Measurements from ENCODE around the gene RPLP1.

DNA sequence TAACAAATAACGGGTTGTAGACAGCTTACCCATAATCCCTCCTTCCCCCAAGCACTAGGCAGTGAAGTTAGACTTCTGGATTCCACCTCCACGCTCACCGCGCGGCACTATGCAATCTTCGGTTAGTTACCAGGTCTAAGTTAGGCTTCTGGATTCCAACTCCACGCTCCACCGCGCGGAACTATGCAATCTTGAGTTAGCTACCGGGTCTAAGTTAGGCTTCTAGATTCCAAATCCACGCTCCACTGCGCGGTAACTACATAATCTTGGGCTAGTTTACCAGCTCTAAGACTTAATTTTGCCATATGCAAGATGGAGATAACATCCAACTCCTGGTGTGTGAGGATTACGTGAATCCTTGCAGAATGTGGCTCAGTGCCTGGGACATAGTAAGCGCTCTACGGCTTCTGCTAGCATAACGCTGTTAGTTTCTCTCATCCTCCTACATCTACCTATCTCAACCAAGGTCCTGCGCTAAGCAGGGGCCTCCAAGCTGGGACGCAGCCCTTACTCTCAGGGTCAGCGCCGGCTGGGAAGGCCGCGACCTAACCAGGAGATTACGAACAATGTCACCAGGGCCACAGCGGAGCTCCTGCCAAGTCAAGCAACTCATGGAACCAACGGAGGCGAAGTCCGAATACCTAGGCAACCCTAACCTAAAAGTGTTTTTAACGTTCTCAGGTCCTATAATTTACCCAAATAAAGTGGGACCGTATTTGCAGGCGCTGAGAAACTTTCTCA, 497 bp upstream of the RPLP1 start:
- TF ChIP-seq ZNF140 (CRISPR knock-in tag; IDR thresholded peaks at IDR 0.05), result no peak
- no peak for TF ChIP-seq RFX7 (CRISPR knock-in tag; IDR thresholded peaks at IDR 0.05)
- no peak for TF ChIP-seq POLR2A (conservative IDR thresholded peaks at IDR 0.05)
- TF ChIP-seq, protein P1, sequence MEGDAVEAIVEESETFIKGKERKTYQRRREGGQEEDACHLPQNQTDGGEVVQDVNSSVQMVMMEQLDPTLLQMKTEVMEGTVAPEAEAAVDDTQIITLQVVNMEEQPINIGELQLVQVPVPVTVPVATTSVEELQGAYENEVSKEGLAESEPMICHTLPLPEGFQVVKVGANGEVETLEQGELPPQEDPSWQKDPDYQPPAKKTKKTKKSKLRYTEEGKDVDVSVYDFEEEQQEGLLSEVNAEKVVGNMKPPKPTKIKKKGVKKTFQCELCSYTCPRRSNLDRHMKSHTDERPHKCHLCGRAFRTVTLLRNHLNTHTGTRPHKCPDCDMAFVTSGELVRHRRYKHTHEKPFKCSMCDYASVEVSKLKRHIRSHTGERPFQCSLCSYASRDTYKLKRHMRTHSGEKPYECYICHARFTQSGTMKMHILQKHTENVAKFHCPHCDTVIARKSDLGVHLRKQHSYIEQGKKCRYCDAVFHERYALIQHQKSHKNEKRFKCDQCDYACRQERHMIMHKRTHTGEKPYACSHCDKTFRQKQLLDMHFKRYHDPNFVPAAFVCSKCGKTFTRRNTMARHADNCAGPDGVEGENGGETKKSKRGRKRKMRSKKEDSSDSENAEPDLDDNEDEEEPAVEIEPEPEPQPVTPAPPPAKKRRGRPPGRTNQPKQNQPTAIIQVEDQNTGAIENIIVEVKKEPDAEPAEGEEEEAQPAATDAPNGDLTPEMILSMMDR (IDR thresholded peaks at IDR 0.05 in 2 of 3, conservative IDR thresholded peaks at IDR 0.05 in 1 of 3; ENCODE audit: insufficient read depth in 2 of 3, low read depth in 1 of 3, low read length in 3 of 3), result no peak
- TF ChIP-seq RFX5 (IDR thresholded peaks at IDR 0.05; ENCODE audit: low read depth, low read length), result no peak
- TF ChIP-seq NUFIP1 (IDR thresholded peaks at IDR 0.05; ENCODE audit: partially characterized antibody), result no peak
- TF ChIP-seq, protein P2, sequence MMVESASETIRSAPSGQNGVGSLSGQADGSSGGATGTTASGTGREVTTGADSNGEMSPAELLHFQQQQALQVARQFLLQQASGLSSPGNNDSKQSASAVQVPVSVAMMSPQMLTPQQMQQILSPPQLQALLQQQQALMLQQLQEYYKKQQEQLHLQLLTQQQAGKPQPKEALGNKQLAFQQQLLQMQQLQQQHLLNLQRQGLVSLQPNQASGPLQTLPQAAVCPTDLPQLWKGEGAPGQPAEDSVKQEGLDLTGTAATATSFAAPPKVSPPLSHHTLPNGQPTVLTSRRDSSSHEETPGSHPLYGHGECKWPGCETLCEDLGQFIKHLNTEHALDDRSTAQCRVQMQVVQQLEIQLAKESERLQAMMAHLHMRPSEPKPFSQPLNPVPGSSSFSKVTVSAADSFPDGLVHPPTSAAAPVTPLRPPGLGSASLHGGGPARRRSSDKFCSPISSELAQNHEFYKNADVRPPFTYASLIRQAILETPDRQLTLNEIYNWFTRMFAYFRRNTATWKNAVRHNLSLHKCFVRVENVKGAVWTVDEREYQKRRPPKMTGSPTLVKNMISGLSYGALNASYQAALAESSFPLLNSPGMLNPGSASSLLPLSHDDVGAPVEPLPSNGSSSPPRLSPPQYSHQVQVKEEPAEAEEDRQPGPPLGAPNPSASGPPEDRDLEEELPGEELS (CRISPR knock-in tag; IDR thresholded peaks at IDR 0.05; ENCODE audit: borderline replicate concordance), result no peak
- no peak for TF ChIP-seq HMG20B (CRISPR knock-in tag; IDR thresholded peaks at IDR 0.05)
- no peak for TF ChIP-seq CSDE1 (IDR thresholded peaks at IDR 0.05)
- TF ChIP-seq RHOXF2B (CRISPR knock-in tag; conservative IDR thresholded peaks at IDR 0.05), result no peak
- TF ChIP-seq KAT8 (IDR thresholded peaks at IDR 0.05; ENCODE audit: low read depth), result no peak
- TF ChIP-seq BRCA1 (IDR thresholded peaks at IDR 0.05), result peak; percentile 100
- no peak for TF ChIP-seq BRCA1 (CRISPR knock-in tag; IDR thresholded peaks at IDR 0.05)
- TF ChIP-seq EZH2 (IDR thresholded peaks at IDR 0.05; ENCODE audit: borderline replicate concordance, low read depth, low read length), result no peak

Measured in K562 (cell line).